ENCODE data around the gene SUPT4H1. TPM values are rescaled to one million over a fixed set of nuclear protein-coding genes. Genes with fewer than 3 reads are reported as not detected.

Gene SUPT4H1
- total RNA-seq, 1 donor from 2014 or later: 55.2 TPM

DNA sequence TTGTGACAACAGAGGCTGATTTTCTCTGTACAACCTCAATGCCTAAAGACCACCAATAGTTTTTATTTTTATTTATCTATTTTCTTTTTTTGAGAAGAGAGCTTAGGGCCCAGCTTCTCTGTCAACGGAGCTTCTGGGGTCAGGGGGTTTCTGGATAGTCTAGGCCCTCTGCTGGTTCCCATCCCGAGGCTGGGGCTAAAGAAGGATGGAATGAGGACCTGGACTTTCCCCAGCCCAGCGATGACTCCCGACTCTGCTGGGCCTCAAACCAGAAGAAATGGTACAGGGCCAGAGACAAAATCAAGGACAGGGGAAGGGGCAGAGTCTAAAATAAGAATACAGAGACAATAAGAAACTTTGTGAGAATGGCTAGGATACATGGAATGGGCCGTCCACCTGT, 17.7 kb downstream of the SUPT4H1 start:
- Histone ChIP-seq H3K9me3 (replicated peaks) (no peaks in the 10 kb centered on the region), H3K36me3 (no peaks in the 10 kb centered on the region), H3K27me3 (ENCODE audit: low read depth) (peaks cover 54% of the 10 kb centered on the region), H3K4me3 (no peak overlapping the region), H3K4me1 (peaks cover 16% of the 10 kb centered on the region), H3K27ac (replicated peaks) (no peak overlapping the region)
- intact Hi-C loops (cut with micrococcal nuclease): no loop called here
- DNase-seq: no peak
- TF ChIP-seq, protein P1, sequence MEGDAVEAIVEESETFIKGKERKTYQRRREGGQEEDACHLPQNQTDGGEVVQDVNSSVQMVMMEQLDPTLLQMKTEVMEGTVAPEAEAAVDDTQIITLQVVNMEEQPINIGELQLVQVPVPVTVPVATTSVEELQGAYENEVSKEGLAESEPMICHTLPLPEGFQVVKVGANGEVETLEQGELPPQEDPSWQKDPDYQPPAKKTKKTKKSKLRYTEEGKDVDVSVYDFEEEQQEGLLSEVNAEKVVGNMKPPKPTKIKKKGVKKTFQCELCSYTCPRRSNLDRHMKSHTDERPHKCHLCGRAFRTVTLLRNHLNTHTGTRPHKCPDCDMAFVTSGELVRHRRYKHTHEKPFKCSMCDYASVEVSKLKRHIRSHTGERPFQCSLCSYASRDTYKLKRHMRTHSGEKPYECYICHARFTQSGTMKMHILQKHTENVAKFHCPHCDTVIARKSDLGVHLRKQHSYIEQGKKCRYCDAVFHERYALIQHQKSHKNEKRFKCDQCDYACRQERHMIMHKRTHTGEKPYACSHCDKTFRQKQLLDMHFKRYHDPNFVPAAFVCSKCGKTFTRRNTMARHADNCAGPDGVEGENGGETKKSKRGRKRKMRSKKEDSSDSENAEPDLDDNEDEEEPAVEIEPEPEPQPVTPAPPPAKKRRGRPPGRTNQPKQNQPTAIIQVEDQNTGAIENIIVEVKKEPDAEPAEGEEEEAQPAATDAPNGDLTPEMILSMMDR (IDR thresholded peaks at IDR 0.05; ENCODE audit: borderline replicate concordance): no peak

- Histone ChIP-seq H3K4me1 (peaks cover 16% of the 10 kb centered on the region), H3K4me3 (no peak overlapping the region), H3K27ac (replicated peaks) (no peak overlapping the region), H3K9me3 (replicated peaks) (no peaks in the 10 kb centered on the region), H3K27me3 (ENCODE audit: low read depth) (peaks cover 54% of the 10 kb centered on the region), H3K36me3 (no peaks in the 10 kb centered on the region)
- DNase-seq: no peak
- intact Hi-C loops (cut with micrococcal nuclease): no loop called here
- TF ChIP-seq, protein P1 (IDR thresholded peaks at IDR 0.05; ENCODE audit: borderline replicate concordance): no peak
Measured at GRCh38 chr17:58333736-58334207, 18.2 kb downstream of the SUPT4H1 start.

DNA sequence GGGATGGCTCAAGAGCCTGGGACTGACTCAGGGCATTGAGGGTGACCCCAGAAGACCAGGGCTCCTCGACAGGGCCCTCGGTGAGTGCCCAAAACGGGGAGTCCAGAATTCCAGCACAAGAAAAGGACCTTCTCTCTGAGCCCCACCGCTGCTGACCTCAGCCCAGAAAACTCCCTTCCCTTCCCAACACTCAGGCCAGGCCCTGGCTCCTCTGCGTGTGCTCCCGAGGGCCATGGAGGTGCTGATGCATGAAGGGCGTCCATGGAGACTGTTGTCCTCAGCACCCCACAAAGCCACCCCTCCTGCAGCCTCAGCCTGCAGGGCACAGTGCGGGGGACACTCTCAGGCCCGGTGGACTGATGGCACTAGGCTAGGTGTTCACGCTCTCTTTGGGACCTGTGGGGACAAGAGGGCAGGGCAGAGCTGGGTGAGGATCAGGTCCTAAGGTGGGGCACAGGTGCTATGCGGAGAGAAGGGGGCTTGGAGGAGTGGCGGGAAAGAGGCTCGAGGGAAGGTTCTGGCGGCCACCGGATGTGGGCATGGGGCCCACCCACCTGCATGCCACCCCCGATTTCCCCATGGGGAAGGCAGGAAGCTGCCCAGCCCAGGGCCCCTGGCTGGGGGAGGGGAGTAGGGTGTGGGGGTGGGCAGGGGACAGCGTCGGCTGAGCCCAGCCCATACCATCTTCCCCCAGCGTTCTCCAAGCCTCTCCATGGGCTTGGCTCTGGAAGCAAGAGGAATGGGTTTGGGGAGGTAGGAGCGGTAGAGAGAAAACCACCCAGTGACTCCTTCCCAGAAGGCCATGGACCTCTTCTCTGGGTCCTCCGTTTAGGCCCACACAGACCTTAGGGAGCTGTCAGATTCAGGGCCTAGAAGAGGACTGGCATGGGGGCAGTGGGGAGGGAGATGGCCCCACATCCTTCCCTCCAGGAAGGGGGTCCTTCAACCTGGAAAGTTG, 18.9 kb downstream of the SUPT4H1 start:
- DNase-seq: peak; percentile 14
- Histone ChIP-seq H3K4me3 (peak overlapping the region; percentile 55), H3K4me1 (peaks cover 16% of the 10 kb centered on the region), H3K9me3 (replicated peaks) (no peaks in the 10 kb centered on the region), H3K27ac (replicated peaks) (peak overlapping the region; percentile 30), H3K36me3 (no peaks in the 10 kb centered on the region), H3K27me3 (ENCODE audit: low read depth) (peaks cover 54% of the 10 kb centered on the region)
- TF ChIP-seq, protein P1 (IDR thresholded peaks at IDR 0.05; ENCODE audit: borderline replicate concordance): no peak
- intact Hi-C loops (cut with micrococcal nuclease): no loop called here

DNA sequence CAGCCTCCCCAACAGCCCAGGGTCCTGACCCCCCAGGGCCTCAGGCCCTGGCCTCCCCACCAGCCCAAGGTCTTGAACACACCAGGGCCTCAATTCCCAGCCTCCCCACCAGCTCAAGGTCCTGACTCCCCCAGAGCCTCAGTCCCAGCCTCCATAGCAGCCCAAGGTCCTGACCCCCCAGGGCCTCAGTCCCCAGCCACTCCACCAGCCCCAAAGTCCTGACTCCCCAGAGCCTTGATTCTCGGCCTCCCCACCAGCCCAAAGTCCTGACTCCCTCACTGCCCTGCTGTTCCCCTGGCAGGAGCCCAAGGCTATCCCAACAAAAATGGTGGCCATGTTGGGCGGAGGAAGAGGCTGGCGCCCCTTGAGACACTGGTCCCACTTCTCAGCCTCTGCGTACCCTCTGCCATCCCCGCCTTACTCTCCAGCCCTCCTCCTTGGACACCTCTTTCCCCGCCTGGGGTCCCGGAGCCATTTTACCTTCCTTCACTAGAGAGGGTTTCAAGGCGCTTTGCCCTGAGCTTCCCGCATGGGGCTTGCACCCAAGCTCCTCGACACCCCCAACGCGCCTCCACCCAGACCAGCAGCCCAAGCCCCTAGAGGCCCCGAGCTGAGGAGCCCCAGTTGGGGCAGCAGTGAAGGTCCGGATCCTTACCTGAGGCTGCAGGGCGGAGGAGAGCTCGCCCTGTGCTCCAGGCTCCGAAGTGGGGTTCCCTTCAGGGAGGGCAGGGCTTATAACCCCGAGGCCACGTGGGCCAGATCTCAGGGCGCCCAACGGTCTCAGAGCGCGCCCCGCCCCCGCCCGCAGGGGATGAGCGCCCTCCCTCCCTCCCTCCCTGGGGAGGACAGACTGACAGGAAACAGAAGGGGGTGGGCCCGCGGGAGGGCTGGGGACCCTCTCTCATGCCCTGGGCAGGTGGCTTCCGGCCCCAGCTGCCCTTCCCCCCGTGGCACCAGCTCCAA, 19.9 kb downstream of the SUPT4H1 start:
- intact Hi-C loops (cut with micrococcal nuclease): no loop called here
- peaks cover 63% of the 10 kb centered on the region for H3K27me3 ChIP-seq (ENCODE audit: low read depth)

More for the DNA sequence above, 19.9 kb downstream of the SUPT4H1 start:
- H3K4me3 ChIP-seq: peak overlapping the region; percentile 55
- H3K4me1 ChIP-seq: peaks cover 13% of the 10 kb centered on the region
- H3K36me3 ChIP-seq: no peaks in the 10 kb centered on the region
- H3K9me3 ChIP-seq (replicated peaks): no peaks in the 10 kb centered on the region
- H3K27ac ChIP-seq (replicated peaks): peak overlapping the region; percentile 43
- TF ChIP-seq, protein P1 (IDR thresholded peaks at IDR 0.05; ENCODE audit: borderline replicate concordance): no peak
- DNase-seq: peak; percentile 74
